ENCODE results near the gene GDPD4. TPM values are rescaled to one million over a fixed set of nuclear protein-coding genes. Genes with fewer than 3 reads are reported as not detected.

GDPD4 gene
- total RNA-seq, 1 experiment from 2014 or later: not detected

GRCh38 chr11:77191823-77192495 is 109.5 kb downstream of the GDPD4 start:
- DNase-seq (ENCODE audit: low spot score): no peak

GRCh38 chr11:77191429-77191822 is 110.1 kb downstream of the GDPD4 start:
- no peak for DNase-seq (ENCODE audit: low spot score)

GRCh38 chr11:77190331-77191075 is 111.0 kb downstream of the GDPD4 start:
- DNase-seq (ENCODE audit: low spot score): no peak

- no peak for DNase-seq (ENCODE audit: low spot score)
These were observed 111.8 kb downstream of the GDPD4 start for GRCh38 chr11:77189588-77190210.

GRCh38 chr11:77188633-77189491 is 112.6 kb downstream of the GDPD4 start:
- DNase-seq (ENCODE audit: low spot score): no peak

GRCh38 chr11:77187776-77188632 is 113.5 kb downstream of the GDPD4 start:
- peak; percentile 82 for DNase-seq (ENCODE audit: low spot score)

GRCh38 chr11:77187111-77187750 is 114.3 kb downstream of the GDPD4 start:
- no peak for DNase-seq (ENCODE audit: low spot score)

GRCh38 chr11:77186302-77186701 is 115.2 kb downstream of the GDPD4 start:
- DNase-seq (ENCODE audit: low spot score): no peak

- no peak for DNase-seq (ENCODE audit: low spot score)
These were observed 117.2 kb downstream of the GDPD4 start for GRCh38 chr11:77184136-77184860.

GRCh38 chr11:77183431-77183984 is 118.0 kb downstream of the GDPD4 start:
- no peak for DNase-seq (ENCODE audit: low spot score)

- DNase-seq (ENCODE audit: low spot score): no peak
These were observed 118.7 kb downstream of the GDPD4 start for GRCh38 chr11:77182542-77183430.

GRCh38 chr11:77181799-77182541 is 119.5 kb downstream of the GDPD4 start:
- no peak for DNase-seq (ENCODE audit: low spot score)

GRCh38 chr11:77181226-77181625 is 120.3 kb downstream of the GDPD4 start:
- no peak for DNase-seq (ENCODE audit: low spot score)

- DNase-seq (ENCODE audit: low spot score): no peak
These were observed 121.1 kb downstream of the GDPD4 start for GRCh38 chr11:77180346-77180745.

GRCh38 chr11:77179681-77180080 is 121.8 kb downstream of the GDPD4 start:
- no peak for DNase-seq (ENCODE audit: low spot score)

GRCh38 chr11:77179048-77179447 is 122.4 kb downstream of the GDPD4 start:
- no peak for DNase-seq (ENCODE audit: low spot score)

GRCh38 chr11:77178150-77178549 is 123.3 kb downstream of the GDPD4 start:
- DNase-seq (ENCODE audit: low spot score): no peak

- DNase-seq (ENCODE audit: low spot score): no peak
These were observed 124.5 kb downstream of the GDPD4 start for GRCh38 chr11:77176996-77177395.
